A673 (cell line): ENCODE results near the gene AMDHD1. TPM values are rescaled to one million over a fixed set of nuclear protein-coding genes. Genes with fewer than 3 reads are reported as not detected.

Experiments used
- BruUV-seq: library from RNA; stranded (reverse); fragments of 400-500 nt; replicated peaks from 2 replicates; lab custom pipeline; 2021; lab: Mats Ljungman, UMichigan
- CTCF ChIA-PET: fragments of 300-600 bp; sonication (Branson Sonifier 250); formaldehyde crosslinking; loops from one replicate; lab custom pipeline; 2022; ENCODE audit warnings: antibody characterized with exemption; lab: Charles Lee
- POLR2A ChIA-PET: fragments of 300-600 bp; sonication (Branson Sonifier 250); formaldehyde crosslinking; loops from one replicate; lab custom pipeline; 2022; ENCODE audit warnings: antibody characterized with exemption; ENCODE audit not compliant: low non-redundant PET; lab: Charles Lee
- DNase-seq: peaks from one replicate; pipeline ENCODE4 v3.0.0-alpha.2; 2015; ENCODE audit warnings: low spot score
- H3K27ac ChIP-seq: fragments of 200-600 bp; sonication (generic); 2 replicates; pipeline ENCODE4 v1.5.1; 2016; ENCODE audit warnings: mixed run types, low read depth, mild to moderate bottlenecking, mixed read lengths, antibody characterized with exemption, low read length; ENCODE audit not compliant: poor library complexity, severe bottlenecking
- H3K27me3 ChIP-seq: fragments of 200-600 bp; sonication (generic); replicated peaks from 2 replicates; pipeline ENCODE4 v1.6.1; 2017; ENCODE audit warnings: mixed run types, low read depth, mild to moderate bottlenecking, mixed read lengths, antibody characterized with exemption, low read length; ENCODE audit not compliant: insufficient read depth, poor library complexity
- H3K36me3 ChIP-seq: fragments of 200-600 bp; sonication (generic); 2 replicates; pipeline ENCODE4 v1.6.1; 2016; ENCODE audit warnings: mixed run types, mild to moderate bottlenecking, mixed read lengths, antibody characterized with exemption, low read length; ENCODE audit not compliant: insufficient read depth, poor library complexity, severe bottlenecking
- H3K4me1 ChIP-seq: fragments of 200-600 bp; sonication (generic); 2 replicates; pipeline ENCODE4 v1.6.1; 2017; ENCODE audit warnings: mixed run types, mild to moderate bottlenecking, mixed read lengths, antibody characterized with exemption, low read length; ENCODE audit not compliant: insufficient read depth, poor library complexity, severe bottlenecking
- H3K4me3 ChIP-seq: fragments of 200-600 bp; sonication (generic); 2 replicates; pipeline ENCODE4 v1.5.1; 2016; ENCODE audit warnings: low read depth, mixed run types, mild to moderate bottlenecking, mixed read lengths, low read length; ENCODE audit not compliant: poor library complexity, severe bottlenecking
- H3K9me3 ChIP-seq: fragments of 200-600 bp; sonication (generic); 2 replicates; pipeline ENCODE4 v1.6.1; 2016; ENCODE audit warnings: mixed run types, low read depth, mild to moderate bottlenecking, mixed read lengths, antibody characterized with exemption, low read length; ENCODE audit not compliant: poor library complexity, severe bottlenecking
- CTCF ChIP-seq: fragments of 300-800, 200-600 bp; sonication (generic); conservative IDR thresholded peaks from 2 replicates; pipeline ENCODE4 v1.5.1; 2017; ENCODE audit warnings: low read depth, mild to moderate bottlenecking, antibody characterized with exemption, low read length, moderate library complexity, mixed read lengths
- EZH2 ChIP-seq: fragments of 200-600 bp; sonication (generic); IDR thresholded peaks from 2 replicates; pipeline ENCODE4 v1.6.1; 2017; ENCODE audit warnings: borderline replicate concordance, low read depth, mild to moderate bottlenecking, mixed read lengths, antibody characterized with exemption, low read length; ENCODE audit not compliant: poor library complexity, severe bottlenecking
- intact Hi-C: fragments of 100-400 bp; cut with micrococcal nuclease; formaldehyde crosslinking; loops from one replicate; pipeline ENCODE4 v1.10.0; 2022; ENCODE audit not compliant: unreplicated experiment
- total RNA-seq: library from RNA; stranded (reverse); gene quantifications from 2 replicates; pipeline ENCODE4 v1.2.3, GENCODE V29; 2021

AMDHD1 gene
- total RNA-seq, 1 experiment from 2014 or later, result 1.1 TPM

DNA sequence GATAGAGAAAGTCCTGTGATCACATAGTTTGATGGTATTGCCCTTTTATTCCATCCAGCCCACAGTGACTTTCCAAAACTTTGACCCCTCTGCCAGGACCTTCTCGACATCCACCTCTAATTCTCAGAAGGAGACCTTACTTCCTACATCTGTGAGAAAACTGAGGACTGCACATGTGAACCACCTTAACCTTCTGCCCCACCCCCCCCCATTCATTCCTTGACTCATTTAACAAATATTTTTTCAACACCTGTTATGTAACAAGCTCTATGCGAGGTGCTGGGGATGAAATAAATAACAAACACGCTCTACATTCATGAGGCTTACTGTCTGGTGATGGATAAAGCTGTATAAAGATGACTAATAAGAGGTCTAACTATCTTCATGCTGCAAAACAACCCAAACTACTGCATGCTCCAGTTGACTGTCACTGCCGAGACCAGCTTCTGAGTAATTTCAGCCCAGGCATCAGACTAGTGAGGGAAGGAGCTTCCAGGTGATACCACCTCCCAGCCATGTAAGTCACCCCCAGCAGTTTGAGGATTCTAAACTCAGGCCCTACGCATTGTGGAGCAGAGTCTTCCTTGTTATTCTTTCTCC, 54.9 kb downstream of the AMDHD1 start:
- Histone ChIP-seq H3K4me3 (no peak overlapping the region), H3K36me3 (no peaks in the 10 kb centered on the region), H3K4me1 (no peaks in the 10 kb centered on the region), H3K27ac (no peak overlapping the region), H3K27me3 (no peaks in the 10 kb centered on the region), H3K9me3 (no peaks in the 10 kb centered on the region)
- DNase-seq, result no peak
- no peak for TF ChIP-seq CTCF
- TF ChIP-seq EZH2, result no peak
- no TSS peak for BruUV-seq
- POLR2A ChIA-PET, result no interaction called here
- intact Hi-C loops, result loop anchor here (1.0 kb wide), 2 partner anchors 80 to 416 kb away; no protein-coding TSS in a partner anchor
- CTCF ChIA-PET, result interaction anchor here (0.5 to 1.8 kb wide), 7 partner anchors 16 to 423 kb away, joined by 3 to 8 read pairs (median 3); partner anchors contain the start of gene CDK17

DNA sequence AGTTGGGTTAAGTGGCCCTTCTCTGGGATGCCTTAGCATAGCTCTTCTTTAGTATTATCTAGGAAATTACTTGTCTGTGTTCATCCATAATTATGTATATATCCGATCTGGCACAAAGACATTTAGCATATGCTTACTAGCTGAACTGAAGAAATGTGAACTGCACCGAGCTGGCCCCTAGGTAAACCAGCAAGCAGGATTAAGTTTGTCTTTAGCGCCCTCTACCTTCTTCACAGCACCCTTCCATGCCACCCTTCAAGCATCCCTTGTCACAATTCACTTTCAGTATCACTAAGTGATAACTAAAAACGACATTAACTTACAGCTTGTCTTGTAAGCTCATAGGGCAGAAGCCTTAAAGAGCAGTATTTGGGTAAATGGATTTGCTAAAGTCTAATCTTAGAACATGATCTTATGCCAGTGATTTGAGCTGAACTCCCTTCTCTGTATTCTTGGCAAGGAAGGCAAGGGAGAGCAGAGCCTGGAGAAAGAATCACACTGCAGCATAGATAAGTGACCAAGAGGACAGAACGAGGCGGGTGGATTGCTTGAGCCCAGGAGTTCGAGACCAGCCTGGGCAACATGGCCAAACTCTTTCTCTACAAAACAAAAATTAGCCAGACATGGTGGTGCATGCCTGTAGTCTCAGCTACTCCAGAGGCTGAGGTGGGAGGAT, 55.6 kb downstream of the AMDHD1 start:
- no TSS peak for BruUV-seq
- Histone ChIP-seq H3K4me3 (no peak overlapping the region), H3K4me1 (no peaks in the 10 kb centered on the region), H3K9me3 (no peaks in the 10 kb centered on the region), H3K36me3 (no peaks in the 10 kb centered on the region), H3K27me3 (no peaks in the 10 kb centered on the region), H3K27ac (no peak overlapping the region)
- TF ChIP-seq CTCF, result peak; percentile 85
- TF ChIP-seq EZH2, result no peak
- DNase-seq, result peak; percentile 74
- ChIA-PET CTCF (interaction anchor here (0.5 to 1.8 kb wide), 11 partner anchors 9 to 464 kb away, joined by 3 to 8 read pairs (median 3); partner anchors contain the start of gene CDK17), POLR2A (no interaction called here)
- intact Hi-C loops, result loop anchor here (1.0 kb wide), 2 partner anchors 80 to 416 kb away; no protein-coding TSS in a partner anchor

DNA sequence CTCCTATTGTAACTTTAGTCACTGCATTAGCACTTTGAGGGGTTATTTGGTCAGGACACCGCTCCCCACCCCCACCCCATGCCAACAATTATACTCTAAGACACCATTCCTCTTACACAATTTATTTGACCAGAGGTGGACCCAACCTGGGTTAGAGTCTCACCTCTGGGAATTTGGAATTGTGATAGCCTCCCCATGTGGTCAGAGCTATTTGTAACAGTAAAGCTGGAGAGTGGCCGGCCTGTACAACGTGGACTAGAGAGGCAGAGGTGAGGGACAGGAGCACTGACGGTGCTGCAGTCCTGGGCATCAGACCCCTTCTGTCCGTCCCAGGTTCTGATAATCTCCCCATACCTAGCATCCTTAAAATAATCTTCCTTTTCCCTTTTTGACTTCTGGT, 56.4 kb downstream of the AMDHD1 start:
- no peaks in the 10 kb centered on the region for H3K27me3 ChIP-seq
- H3K4me3 ChIP-seq, result no peak overlapping the region
- TF ChIP-seq EZH2, result no peak
- TF ChIP-seq CTCF, result no peak
- no peaks in the 10 kb centered on the region for H3K4me1 ChIP-seq
- CTCF ChIA-PET, result interaction anchor here (0.8 to 1.2 kb wide), 2 partner anchors 10 to 217 kb away, joined by 3 to 5 read pairs; no protein-coding TSS in a partner anchor
- H3K36me3 ChIP-seq, result no peaks in the 10 kb centered on the region
- DNase-seq, result no peak
- intact Hi-C loops, result no loop called here
- no TSS peak for BruUV-seq
- no peak overlapping the region for H3K27ac ChIP-seq
- POLR2A ChIA-PET, result interaction anchor here (0.6 kb wide), 1 partner anchor 259 kb away, joined by 3 read pairs; no protein-coding TSS in a partner anchor
- H3K9me3 ChIP-seq, result no peaks in the 10 kb centered on the region
